ENCODE measurements around the gene SCN1A.
"Not testable (repeated sequence)": the region's sequence is repeated elsewhere in the genome, so short reads cannot be mapped to it uniquely, and the experiment has no call there.

The SCN1A gene

GRCh38 chr2:166074011-166074410 lies 53.8 kb downstream of the SCN1A start:
- no peak for DNase-seq

- DNase-seq = no peak
These were observed 57.6 kb downstream of the SCN1A start for GRCh38 chr2:166070231-166070630.

- no peak for DNase-seq
These were observed 58.8 kb downstream of the SCN1A start for GRCh38 chr2:166068981-166069380.

- no peak for DNase-seq
These were observed 60.6 kb downstream of the SCN1A start for GRCh38 chr2:166067229-166067628.

- no peak for DNase-seq
These were observed 67.6 kb downstream of the SCN1A start for GRCh38 chr2:166060191-166060590.

- no peak for DNase-seq
These were observed 70.3 kb downstream of the SCN1A start for GRCh38 chr2:166057370-166058164.

- no peak for DNase-seq
These were observed 82.9 kb downstream of the SCN1A start for GRCh38 chr2:166044853-166045483.

GRCh38 chr2:166042768-166043390 lies 84.9 kb downstream of the SCN1A start:
- DNase-seq = no peak

GRCh38 chr2:166042356-166042755 lies 85.5 kb downstream of the SCN1A start:
- no peak for DNase-seq

GRCh38 chr2:166041613-166042012 lies 86.2 kb downstream of the SCN1A start:
- no peak for DNase-seq

- DNase-seq = no peak
These were observed 95.5 kb downstream of the SCN1A start for GRCh38 chr2:166032361-166032760.

GRCh38 chr2:166031054-166031453 lies 96.8 kb downstream of the SCN1A start:
- DNase-seq = no peak

- DNase-seq = no peak
These were observed 102.5 kb downstream of the SCN1A start for GRCh38 chr2:166025313-166025712.

GRCh38 chr2:166017208-166017607 lies 110.6 kb downstream of the SCN1A start:
- DNase-seq = no peak

- DNase-seq = no peak
These were observed 113.9 kb downstream of the SCN1A start for GRCh38 chr2:166013878-166014277.

GRCh38 chr2:166011660-166012059 lies 116.2 kb downstream of the SCN1A start:
- DNase-seq = no peak

GRCh38 chr2:166000401-166000800 lies 127.4 kb downstream of the SCN1A start:
- no peak for DNase-seq

- no peak for DNase-seq
These were observed 137.0 kb downstream of the SCN1A start for GRCh38 chr2:165990846-165991245.

- DNase-seq = no peak
These were observed 138.0 kb downstream of the SCN1A start for GRCh38 chr2:165989851-165990250.

GRCh38 chr2:165985120-165985519 lies 142.7 kb downstream of the SCN1A start:
- DNase-seq = no peak

- not testable (repeated sequence) for DNase-seq
These were observed 155.7 kb downstream of the SCN1A start for GRCh38 chr2:165972161-165972560.

GRCh38 chr2:165970663-165971062 lies 157.2 kb downstream of the SCN1A start:
- DNase-seq = no peak

- no peak for DNase-seq
These were observed 158.6 kb downstream of the SCN1A start for GRCh38 chr2:165969227-165969626.

GRCh38 chr2:165967746-165968145 lies 160.1 kb downstream of the SCN1A start:
- DNase-seq = no peak

All from activated CD4-positive, alpha-beta T cell treated with anti-CD3 and anti-CD28 coated beads for 4 hours (primary cell).